HTR-8/SVneo (cell line): ENCODE results near the gene MS4A13.
"Not testable (repeated sequence)": the region's sequence is repeated elsewhere in the genome, so short reads cannot be mapped to it uniquely, and the experiment has no call there.

Experiments
- DNase-seq: peaks from one replicate; pipeline ENCODE4 v3.0.0; 2011; ENCODE audit warnings: low spot score, mixed read lengths; ENCODE audit not compliant: insufficient read length
- FAIRE-seq: peaks from 2 replicates; lab custom pipeline; 2011; peaks lifted over from hg19 to GRCh38; lab: Jason Lieb, UNC

MS4A13 gene

DNA sequence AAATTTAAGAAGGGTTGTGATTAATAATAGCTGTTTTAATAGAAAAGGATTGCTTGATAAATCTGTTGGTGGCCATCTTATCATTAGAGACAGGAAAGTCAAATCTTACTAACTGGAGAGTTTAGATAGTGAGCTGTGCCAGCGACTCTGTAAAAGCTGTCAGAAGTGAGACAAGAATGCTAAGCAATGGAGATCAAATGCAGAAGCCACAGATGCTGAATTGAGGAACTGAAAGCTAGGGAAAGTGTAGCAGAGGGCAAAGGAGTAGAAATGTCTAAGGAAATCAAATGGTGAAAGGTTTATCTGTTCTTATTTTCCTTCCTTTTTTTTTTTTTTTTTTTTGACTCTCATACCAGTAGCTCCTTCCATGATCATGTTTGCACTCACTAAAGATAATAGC, 13.7 kb downstream of the MS4A13 start:
- DNase-seq, result no peak
- no peak for FAIRE-seq

DNA sequence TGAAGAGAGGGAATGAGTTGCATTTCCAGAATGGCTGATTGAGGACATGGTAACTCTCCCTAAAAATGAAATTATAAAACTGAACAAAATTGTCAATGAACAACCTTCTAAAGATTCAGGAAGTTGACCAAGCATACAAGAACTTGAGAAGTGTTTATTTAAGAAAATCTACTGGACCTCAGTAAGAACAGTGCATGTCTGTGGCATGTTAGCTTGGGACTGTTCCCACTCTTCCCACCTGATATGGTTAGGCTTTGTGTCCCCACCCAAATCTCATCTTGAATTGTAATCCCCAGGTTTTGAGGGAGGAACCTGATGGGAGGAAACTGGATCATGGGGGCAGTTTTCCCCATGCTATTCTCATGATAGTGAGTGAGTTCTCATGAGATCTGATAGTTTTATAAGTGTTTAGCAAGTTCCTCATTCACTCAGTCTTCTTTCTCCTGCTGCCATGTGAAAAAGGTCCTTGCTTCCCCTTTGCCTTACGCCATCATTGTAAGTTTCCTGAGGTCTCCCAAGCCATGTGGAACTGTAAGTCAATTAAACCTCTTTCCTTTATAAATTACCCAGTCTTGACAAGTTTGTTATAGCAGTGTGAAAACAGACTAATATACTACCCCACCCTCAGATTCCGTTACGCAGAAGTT, 15.4 kb downstream of the MS4A13 start:
- FAIRE-seq (no peak), DNase-seq (no peak)

DNA sequence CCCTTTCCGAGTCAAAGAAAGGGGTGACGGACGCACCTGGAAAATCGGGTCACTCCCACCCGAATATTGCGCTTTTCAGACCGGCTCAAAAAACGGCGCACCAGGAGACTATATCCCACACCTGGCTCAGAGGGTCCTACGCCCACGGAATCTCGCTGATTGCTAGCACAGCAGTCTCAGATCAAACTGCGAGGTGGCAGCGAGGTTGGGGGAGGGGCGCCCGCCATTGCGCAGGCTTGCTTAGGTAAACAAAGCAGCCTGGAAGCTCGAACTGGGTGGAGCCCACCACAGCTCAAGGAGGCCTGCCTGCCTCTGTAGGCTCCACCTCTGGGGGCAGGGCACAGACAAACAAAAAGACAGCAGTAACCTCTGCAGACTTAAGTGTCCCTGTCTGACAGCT, 17.2 kb downstream of the MS4A13 start:
- FAIRE-seq, result not testable (repeated sequence)

DNA sequence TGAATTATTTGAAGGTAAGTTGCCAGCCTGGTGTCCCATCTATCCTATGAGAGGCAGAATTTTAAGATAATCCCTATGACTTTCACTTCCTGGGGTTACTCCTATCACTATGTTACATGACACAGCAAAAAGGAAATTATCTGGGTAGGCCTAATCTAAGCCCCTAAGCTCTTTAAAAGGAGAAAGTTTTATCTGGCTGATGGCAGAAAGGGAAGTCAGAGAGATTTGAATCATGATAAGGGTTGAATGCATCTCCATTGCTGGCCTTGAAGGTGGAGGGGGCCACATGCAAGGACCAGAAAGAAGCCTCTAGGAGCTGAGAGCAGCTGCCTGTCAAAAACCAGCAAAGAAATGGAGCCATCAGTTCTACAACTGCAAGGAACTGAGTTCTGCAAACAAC, 23.4 kb downstream of the MS4A13 start:
- FAIRE-seq, DNase-seq: not testable (repeated sequence)

More for the DNA sequence above, 17.2 kb downstream of the MS4A13 start:
- not testable (repeated sequence) for DNase-seq

DNA sequence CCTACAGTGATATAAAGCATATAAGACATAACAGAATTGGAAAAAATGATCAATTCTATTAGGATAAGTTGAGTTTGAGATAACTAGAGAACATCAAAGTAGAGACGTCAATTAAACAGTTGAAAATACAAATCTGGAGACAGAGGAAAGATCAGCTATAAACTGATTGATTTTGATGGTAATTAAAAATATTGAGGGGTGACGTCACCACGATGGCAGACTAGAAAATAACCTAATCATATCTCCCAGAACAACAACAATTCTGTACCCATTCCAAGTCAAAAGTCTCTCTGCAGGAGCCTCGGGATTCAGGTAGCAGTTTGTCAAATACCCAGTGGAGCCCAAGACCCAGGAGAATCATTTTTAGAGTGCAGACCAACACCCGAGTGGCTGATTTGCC, 28.9 kb downstream of the MS4A13 start:
- no peak for DNase-seq
- FAIRE-seq, result no peak

DNA sequence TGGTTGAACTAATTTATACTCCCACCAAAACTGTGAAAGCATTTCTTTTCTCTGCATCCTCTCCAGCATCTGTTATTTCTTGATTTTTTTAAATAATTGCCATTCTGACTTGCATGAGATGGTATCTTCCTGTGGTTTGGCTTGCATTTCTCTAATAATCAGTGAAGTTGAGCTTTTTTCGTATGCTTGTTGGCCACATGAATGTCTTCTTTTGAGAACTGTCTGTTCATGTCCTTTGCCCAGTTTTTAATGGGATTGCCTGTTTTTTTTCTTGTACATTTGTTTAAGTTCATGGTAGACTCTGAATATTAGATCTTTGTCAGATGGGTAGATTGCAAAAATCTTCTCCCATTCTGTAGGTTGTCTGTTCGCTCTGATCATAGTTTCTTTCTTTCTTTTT, 46.1 kb downstream of the MS4A13 start:
- FAIRE-seq (no peak), DNase-seq (no peak)

DNA sequence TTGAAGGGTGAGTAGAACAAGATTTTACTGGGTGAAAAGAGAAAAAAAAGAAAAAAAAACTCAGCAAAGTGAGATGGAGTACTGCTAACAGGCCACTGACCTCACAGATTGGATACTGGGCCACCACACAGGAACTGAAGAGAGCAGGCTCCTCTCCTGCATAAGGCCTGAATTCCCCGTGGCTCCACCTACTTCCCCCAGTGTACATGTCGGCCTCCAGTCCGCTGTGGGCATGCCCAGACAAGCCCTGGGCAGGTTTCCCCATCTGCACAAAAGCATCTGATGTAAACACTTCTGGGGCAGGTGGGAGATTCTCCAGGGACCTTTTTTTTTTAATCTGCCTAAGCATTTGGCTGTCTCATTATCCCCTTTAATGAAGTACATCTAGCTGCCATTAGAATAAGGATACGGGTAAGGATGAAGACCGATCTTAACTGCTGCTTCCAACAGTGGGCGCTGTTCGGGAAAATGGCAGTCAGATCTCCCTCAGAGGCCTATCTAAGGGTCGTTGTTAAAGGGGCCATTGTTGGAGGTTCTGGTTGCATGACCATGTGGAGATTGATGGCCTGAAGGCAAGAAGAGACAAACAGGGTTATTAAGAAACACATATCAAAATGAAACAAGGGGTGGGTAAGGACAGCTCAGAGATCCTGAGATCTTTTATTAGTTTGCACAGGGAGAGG, 48.5 kb downstream of the MS4A13 start:
- DNase-seq, result no peak

DNA sequence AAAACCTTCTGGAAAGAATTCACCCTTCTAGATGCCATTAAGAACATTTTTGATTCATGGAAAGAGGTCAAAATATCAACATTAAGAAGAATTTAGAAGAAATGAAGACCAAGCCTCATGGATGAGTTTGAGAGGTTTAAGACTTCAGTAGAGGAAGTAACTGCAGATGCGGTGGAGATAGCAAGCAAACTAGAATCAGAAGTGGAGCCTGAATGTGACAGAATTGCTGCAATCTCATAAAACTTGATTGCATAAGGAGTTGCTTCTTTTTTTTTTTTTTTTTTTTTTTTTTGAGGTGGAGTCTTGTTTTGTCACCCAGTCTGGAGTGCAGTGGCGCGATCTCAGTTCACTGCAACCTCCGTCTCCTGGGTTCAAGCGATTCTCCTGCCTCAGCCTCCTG, 51.6 kb downstream of the MS4A13 start:
- FAIRE-seq (no peak), DNase-seq (no peak)

More for the DNA sequence above, 48.5 kb downstream of the MS4A13 start:
- no peak for FAIRE-seq

DNA sequence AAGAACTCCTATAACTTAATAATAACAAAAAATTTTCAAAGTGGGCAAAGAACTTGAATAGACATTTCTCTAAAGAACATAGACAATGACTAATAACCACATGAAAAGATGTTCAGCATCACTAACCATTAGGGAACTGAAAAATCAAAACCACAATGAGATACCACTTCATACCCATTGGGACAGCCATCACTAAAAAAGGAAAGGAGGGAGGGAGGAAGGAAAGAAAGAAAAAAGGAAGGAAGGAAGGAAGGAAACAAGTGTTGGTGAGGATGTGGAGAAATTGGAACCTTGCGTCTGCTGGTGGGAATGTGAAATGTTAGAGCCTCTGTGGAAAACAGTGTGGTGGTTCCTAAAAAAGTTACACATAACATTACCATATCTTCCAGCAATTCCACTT, 55.8 kb downstream of the MS4A13 start:
- FAIRE-seq (no peak), DNase-seq (no peak)

DNA sequence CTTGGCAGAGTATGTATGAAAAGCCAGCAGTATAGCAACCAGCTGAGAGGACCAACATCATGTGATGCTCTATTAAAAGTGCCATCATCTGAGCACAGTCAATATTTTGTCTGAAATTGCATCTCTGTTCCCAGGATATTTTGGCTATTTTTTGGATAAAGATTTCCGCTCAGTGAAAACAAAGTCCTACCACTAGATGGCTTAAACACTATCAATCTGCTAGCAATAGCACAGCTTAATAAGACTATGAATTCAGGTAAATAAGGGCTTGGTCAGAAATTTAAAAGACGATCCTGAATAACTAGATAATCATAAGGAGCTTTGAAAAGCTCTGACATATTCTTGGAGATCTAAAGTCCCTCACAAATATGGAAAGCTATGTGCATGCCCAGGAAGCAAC, 74.4 kb downstream of the MS4A13 start:
- FAIRE-seq (no peak), DNase-seq (no peak)
